ENCODE measurements around the gene MRPS35.

MRPS35 gene
- 23.7 to 59.3 reads per million in 2 donors for total RNA-seq

GRCh38 chr12:27710592-27711316, at the start of gene MRPS35:
Gene MRPS35, plus strand, starts transcription at chr12:27710832. Its CDS starts 12 bp downstream, at chr12:27710844.
- DNase-seq, result peak; percentile 89

GRCh38 chr12:27665704-27666103, 44.9 kb upstream of the MRPS35 start:
- no peak for DNase-seq

DNA sequence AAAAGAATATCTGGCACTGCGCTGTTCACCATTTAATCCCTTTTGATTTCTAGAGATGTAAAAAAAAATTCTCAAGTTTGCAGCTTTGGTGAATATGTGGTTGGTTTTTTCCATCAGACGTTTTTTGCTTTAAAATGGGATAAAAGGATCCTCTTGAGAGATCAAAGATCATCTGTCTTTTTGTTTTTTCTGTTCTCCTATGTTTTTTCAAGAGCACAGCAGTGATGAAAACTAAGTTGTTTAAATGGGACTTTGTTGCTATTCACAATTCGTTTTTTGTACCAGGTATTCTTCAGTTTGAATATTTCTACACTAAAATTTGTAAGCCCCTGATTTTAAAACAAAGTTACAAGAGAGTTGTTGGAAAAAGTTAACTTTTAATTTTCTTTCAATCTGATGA, 44.1 kb upstream of the MRPS35 start:
- no peak for DNase-seq

GRCh38 chr12:27667540-27667939, 43.1 kb upstream of the MRPS35 start:
- no peak for DNase-seq

DNA sequence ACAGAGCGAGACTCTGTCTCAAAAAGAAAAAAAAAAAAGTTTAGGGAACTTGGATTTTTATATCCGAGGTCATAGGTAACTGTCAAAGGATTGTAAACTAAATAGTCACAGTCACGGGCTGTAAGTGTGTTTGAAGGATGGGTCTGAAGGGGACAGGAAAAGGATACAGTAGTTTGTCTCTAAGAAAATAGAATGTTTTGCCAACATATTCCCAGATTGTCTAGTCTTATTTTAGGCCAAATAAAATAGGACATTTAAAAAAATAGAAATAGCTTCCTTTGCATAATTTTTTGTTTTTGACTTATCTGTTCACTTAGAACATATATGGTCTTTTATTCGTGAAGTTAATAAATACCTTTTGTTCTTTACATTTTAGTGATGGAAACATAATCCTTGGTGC, 38.6 kb upstream of the MRPS35 start:
- DNase-seq, result no peak

DNA sequence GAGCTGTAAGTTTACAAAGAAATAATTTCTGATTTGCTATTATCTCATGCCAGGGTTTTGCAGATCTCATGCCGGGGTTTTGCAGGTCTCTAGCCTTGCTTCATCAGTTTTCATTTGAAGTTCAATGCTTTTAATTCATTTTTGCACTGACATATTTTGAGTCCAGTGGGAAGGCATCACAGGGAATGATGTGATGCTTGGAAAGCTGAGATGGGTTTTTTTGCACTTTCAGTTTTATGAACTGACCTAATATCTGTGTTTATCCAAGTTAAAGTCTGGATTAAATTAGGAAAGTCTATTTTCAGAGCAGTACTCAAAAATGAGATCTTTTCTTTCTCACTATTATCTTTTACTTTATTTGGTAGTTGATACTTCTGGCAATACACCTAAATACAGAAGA, 38.0 kb upstream of the MRPS35 start:
- no peak for DNase-seq

- no peak for DNase-seq
Observed at GRCh38 chr12:27673101-27673718, 37.4 kb upstream of the MRPS35 start.

GRCh38 chr12:27674989-27675388, 35.6 kb upstream of the MRPS35 start:
- no peak for DNase-seq

- DNase-seq, result no peak
Observed at GRCh38 chr12:27680619-27681018, 30.0 kb upstream of the MRPS35 start.

DNA sequence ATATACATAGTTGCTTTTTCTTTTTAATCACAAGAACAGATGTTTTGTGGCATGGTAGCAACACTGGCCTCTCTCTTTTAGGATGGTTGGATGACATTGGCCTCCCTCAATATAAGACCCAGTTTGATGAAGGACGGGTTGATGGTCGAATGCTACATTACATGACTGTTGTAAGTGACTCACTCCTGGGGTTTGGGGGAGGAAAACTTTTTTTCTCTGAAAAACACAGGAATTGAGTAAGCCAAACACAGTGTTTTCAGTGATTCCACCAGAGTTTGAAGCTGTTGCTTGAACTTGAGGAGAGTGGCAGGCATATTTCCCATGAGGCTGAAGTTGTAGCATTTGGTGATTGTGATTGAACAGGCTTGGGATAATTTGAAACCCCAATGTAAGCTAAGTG, 28.1 kb upstream of the MRPS35 start:
- DNase-seq, result no peak

DNA sequence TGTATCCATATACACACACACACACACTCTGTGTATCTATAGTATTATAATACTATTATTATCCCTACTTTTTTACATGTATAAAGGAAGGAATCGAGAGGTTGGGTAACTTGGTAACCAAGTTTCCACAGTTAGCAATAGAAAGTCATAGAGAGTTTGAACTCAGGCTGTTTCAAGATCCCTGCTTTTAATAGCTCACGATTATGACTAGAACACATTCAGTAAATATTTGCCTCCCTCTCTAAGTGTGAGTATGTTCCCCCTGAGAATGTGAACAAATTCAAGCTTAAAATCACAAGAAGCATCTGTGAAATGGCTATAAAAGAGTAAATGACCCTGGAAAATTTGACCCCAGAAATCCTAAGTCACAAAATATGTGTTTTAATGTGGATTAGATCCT, 25.4 kb upstream of the MRPS35 start:
- no peak for DNase-seq

DNA sequence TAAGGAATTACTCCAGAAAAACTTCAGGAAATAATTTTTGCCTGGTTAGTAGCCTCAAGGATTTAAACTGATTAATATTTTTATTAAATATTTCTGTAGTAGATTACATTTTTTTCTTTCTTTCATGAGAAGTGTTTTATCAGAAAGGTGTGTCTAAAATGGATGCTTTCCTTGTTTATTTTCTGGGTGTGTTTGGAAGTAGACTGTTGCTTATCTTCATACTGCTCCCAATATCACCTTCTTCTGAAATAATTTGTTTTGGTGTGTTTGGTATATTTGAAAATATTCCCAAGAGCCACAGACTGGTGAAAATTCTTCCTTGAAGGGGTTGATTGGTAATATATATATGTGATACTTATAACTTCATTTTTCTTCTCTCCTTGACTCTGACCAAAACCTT, 24.5 kb upstream of the MRPS35 start:
- no peak for DNase-seq

DNA sequence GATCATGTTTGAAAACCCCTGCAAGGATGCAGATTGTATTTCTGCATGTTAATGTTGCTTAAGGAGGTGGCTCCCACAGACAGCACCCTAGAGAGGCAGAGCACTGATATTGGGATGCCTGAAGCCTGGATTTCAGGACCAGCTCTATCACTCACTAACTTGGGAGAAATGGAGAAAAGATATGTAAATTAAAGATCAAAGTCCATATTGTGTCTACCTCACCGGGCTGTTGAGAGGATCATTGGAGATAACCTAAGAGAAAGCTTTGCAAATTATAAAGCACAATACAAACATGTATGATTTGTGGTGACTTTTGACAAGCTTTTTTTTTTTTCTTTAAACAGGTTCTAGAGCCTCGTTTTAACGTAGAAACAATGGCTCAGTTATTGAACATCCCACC, 22.0 kb upstream of the MRPS35 start:
- DNase-seq, result no peak

GRCh38 chr12:27689558-27690180, 21.0 kb upstream of the MRPS35 start:
- no peak for DNase-seq

GRCh38 chr12:27693403-27693802, 17.2 kb upstream of the MRPS35 start:
- no peak for DNase-seq

- DNase-seq, result no peak
Observed at GRCh38 chr12:27695556-27696292, 14.9 kb upstream of the MRPS35 start.

DNA sequence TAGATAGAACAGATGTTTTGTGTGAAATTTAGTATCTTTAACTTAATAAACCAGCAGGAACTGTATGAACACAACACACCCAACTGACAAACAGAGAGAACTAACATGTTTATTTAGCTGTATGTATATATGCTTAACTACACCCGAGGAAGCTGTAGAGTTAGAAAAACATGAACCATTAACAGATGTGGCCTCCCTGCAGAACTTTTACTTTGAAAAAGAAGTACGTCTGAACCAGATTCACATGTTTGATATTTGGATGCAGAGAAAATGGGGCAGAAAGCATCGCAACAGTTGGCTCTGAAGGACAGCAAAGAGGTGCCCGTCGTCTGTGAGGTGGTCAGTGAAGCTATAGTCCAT, 14.4 kb upstream of the MRPS35 start, which contains the start of gene REP15:
Gene REP15 (plus strand): TSS at position 155 of the 360 bp plus-strand sequence. CDS start 116 bp downstream, at position 271.
- DNase-seq, result no peak

DNA sequence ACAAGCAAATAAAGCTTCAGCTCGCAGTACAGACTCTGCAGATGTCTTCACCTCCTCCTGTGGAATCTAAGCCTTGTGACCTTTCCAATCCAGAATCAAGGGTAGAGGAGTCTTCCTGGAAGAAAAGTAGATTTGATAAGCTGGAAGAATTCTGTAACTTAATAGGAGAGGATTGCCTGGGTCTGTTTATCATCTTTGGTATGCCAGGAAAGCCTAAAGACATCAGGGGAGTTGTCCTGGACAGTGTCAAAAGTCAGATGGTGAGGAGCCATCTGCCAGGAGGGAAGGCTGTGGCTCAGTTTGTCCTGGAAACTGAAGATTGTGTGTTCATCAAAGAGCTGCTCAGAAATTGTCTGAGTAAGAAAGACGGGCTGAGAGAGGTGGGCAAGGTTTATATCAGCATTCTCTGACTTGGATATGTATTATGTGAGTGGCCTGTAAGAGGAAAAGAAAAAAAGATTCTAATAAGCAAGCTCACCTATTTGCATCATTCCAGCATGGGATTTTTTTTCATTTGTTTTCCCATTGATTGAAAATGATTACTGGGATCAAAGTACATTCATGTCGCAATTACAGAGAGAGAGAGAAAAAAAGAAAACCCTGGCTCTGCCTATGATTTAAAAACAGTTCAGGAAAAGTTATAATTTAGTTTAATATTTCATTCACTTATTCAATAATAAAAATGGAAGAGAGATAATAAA, 13.6 kb upstream of the MRPS35 start:
- DNase-seq, result no peak

DNA sequence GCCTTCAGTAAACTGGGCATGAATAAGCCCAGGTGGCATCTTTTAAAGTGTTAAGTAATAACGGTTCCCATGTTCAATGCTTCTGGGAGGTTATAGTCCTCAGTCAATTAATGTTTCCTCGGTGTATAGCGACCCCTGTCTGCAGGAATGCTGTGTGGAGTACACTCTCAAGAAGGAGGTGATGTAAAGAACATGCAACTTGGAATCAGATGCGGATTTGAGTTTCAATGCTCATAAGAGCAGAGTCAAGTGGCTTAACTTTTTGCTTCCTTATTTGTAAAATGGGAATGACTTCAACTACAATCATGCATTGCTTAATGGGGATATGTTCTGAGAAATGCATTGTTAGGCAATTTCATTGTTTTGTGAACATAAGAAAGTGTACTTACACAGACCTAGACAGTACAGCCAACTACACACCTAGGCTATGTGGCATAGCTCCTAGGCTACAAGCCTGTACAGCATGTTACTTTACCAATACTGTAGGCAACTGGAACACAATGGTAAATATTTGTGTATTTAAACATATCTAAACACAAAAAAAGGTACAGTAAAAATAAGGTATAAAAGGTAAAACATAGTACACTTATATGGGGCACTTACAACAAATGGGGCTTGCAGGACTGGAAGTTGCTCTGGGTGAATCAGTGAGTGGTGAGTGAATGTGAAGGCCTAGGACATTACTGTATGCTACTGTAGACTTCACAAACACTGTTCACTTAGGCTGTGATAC, 6.7 kb upstream of the MRPS35 start:
- DNase-seq, result peak; percentile 59

DNA sequence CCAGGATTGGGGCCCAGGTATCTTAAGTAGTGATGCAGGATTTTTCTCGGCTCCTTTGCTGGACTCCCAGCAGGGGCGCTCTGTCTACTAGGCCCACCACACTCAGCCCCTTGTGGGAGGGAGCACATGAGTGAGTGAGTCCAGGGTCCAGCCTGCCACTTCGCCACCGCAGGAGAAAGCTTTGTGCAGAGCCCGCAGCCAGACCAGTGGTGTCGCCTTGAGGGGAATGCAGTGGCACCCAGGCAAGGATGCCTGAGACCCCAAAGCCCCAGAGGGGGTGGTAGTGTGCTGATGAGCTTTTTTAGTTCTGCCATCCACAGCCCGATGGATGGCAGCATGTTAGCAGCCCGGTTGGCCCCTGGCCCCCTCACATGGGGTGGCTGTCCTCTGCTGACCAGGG, 5.4 kb upstream of the MRPS35 start:
- no peak for DNase-seq

DNA sequence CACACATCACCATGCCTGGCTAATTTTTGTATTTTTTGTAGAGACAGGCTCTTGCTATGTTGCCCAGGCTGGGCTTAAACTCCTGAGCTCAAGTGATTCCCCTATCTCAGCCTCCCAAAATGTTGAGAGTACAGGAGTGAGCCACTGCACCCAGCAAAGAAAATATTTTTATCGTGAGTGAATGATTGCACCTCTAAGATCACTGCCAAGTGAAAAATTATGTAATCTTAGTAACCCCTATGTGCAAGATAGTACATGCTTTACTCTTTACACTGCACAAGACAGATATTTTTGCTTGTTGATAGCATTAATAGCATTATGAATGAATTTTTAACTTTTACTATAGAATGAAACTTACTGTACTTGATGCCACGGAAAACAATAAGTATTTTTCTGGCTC, 3.4 kb upstream of the MRPS35 start:
- DNase-seq, result no peak

Data from T-helper 9 cell (primary cell).